Activated T-cell treated with anti-CD3 and anti-CD28 coated beads for 1 hour (primary cell): Measurements from ENCODE around the gene PTPN21.

Experiments
- DNase-seq: peaks from one replicate; pipeline ENCODE4 v3.0.0-alpha.2; 2020; ENCODE audit warnings: low read depth

Gene PTPN21

DNA sequence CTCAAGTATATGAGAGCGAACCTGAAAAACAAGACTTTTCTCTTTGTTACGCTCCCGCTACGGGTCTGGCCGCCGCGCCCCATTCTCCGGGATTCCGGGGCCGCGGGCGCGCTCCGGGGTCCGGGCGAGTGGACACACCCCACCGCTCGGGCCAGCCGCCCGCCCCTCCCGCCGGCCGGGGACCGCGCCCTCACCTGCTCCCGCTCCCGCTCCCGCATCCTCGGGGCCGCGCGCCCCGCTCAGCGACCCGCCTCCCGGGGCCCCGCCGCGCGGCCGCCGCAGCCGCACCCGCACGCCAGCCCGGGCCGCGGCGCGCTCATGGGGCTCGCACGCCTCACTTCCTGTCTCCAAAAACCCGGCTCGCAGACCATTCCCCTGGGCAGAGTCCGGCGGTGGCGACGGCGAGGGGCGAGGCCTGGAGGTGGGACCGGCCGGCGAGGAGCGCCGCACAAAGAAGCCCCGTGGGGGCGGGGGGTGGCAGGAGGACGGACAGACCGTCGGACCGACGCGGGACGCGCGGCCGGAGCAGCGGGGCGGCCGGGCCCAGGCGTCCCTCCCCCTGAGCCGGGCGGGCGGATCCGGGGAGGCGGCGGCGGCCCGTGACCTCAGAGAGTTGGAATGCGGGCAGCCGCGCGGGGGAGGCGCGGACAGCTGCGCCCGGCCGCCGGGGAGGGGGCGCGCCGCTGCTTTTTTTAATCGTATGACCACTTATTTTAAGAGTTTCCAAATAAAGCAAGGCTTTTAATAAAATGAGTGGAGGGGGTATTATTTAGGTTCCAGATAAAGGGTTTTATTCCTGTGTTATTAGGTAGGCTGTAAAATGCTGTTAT, at the start of gene PTPN21:
Gene PTPN21, minus strand, starts transcription at position 551 of the 830 bp plus-strand sequence. CDS start 4,590 bp downstream, outside the sequence.
- no peak for DNase-seq

DNA sequence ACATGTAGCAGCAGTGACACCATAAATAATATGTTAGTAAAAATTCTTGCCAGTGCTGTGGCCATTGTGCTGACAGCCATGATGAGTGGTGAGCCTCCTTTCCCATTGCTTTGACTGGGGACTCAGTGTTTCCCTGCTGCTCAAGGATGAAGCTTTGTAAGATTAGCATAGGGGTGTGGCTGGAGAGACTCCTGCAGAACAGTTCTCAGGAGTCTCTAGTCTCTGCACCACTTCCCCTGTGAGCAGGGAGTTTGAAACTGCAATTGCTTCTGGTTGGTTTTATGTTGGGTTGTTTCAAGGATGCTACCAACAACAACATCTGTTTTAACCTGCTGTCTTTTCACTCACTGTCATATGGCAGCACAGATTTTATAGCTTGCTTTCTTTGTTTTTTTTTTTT, 49.4 kb upstream of the PTPN21 start:
- no peak for DNase-seq

DNA sequence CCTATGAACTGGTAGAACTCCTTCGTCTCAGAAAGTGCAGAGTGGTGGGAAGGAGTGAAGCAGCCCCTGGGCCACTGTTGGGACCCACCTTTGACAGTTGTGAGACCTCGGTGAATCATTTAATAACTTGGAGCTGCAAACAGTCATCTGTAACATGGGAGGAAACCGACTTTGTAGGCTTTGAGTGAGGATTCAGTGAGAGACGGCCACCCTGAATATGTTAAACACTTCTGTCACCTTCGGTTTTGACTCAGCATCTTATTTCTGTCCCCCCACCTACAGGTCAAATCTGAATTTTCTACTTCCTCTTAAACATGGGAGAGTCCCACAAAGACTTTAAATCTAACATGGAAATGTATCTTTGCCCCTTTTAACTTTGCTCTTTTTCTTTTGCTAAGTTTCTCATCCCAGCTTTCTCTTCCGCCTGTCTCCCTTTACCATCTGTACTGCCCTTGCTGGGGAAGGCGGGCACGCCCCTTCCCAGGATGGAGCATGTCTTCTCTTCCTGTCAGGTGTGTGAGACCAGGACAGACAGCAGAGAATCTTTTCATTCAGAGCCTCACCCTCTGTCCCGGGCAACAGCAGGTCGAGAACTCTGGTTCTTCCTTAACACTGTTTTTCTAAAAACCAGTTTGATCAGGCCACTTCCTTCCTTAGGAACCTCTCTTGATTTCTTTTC, 45.1 kb upstream of the PTPN21 start:
- DNase-seq: no peak

DNA sequence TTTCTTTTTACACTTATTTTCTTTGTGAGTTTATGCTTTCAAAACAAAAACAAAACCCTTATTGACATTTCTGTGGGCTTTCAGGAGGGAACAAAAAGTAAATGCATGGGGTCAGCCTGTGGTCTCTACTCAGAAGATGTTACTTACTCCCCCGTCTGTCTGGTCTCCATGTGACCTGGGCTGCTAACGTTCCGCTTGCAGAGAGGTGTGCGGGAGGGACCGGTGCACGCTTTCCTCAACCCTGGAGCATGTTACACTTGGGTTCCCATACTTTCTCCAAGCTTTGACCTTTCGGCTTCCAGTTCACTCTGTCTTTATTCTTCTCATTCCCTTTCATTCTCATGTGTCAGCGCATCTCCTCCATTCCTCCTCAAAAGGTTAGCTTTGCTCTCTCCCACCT, 44.5 kb upstream of the PTPN21 start:
- DNase-seq: no peak

DNA sequence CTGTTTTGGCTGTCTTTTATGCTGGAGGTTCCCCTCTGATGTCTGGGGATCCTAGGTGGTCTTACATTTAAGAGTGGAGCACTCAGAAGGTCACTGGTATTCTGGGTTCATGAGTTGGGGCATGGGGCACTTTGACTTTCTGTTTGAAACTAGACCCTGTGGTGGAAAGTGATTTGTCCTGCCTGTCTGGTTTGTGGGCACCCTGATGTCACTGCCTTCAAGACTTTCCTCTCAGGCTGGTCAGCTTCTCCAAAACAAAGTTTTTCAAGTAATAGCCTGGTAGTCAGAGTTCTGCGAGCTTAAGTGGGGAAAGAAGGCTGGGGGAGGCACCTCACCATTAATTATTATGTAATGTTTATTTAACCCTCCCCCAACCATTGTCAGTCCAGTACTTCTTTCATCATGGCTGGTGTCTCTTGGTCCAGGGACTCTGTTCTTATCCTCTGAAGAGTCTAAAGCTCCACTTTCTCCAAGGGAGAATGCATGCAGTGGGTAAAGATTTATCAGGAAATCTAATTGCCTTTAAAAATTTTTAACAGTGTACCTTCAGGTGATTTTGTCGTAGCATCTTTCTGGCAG, 43.4 kb upstream of the PTPN21 start:
- no peak for DNase-seq

DNA sequence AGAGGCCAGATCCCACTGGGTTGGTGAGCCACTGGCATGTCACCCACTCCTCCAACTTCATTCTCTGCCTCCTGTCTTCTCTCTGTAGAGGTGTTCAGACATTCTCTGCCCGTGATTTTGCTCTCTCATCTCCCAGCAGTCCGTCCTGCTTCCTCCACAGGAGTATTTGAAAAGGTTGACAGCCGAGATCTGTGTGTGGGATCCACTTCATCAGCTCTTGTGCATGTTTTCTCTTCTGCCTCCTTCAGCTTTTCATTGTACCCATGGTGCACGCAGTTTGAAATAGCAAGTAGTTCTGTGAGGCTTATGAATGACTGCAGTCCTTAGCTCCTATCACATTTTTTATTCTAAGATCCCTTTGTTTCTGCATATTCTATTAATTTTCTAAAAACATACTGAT, 42.8 kb upstream of the PTPN21 start:
- no peak for DNase-seq

DNA sequence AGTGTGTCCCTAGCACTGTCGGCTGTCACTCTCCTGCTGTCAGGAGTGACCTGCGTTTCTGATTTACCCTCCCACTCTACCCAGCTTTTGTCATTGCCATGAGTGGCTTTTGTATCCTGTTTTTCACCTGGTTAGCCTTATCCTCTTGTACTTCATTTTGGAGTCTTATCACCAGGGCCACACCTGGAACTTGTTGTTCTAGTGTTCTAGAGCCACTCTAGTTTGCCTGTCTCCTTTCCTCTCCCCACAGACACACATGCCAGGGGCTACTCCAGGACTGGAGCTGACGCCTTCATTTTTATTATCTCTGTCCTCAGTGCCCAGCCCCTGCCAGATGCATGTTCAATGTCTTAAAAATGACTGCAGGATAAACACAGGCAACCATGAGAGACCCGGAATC, 42.2 kb upstream of the PTPN21 start:
- DNase-seq: no peak

DNA sequence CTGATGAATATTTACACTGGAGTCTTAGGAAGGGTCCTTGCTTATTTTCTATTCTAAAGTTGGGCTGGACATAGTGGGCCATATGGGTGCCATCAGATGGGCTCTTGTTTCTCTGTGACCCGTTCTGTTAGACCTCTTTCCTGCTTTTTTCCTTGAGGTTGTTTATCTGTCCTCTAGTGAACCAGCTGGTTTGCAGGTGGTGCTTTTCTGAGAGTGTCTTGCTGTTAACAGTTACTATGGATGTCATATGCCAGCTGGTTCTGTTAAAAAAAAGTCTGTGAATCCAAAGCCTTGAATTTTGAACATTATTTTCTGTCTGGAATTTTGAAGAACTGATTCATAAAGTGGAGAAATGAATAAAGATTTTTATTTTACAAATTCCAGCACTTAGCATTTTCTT, 37.2 kb upstream of the PTPN21 start:
- no peak for DNase-seq

DNA sequence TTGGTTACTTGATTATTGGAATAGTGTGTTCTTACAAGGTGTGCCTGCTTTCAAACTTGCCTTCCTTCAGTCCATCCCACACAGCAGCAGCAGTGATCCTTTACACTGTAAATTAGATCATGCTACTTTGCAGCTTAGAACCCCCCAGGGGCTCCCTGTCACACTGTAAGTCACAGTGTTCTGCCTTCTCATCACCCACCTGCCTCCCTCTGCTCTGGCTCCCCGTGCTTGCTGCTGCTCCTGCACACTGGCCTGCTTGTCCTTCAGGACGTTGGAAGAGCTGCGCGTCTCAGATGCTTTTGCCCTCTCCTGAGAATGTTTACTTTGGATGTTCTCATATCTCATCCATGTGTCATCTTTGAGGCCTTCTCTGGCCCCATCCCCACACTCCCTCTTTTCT, 35.4 kb upstream of the PTPN21 start:
- no peak for DNase-seq

DNA sequence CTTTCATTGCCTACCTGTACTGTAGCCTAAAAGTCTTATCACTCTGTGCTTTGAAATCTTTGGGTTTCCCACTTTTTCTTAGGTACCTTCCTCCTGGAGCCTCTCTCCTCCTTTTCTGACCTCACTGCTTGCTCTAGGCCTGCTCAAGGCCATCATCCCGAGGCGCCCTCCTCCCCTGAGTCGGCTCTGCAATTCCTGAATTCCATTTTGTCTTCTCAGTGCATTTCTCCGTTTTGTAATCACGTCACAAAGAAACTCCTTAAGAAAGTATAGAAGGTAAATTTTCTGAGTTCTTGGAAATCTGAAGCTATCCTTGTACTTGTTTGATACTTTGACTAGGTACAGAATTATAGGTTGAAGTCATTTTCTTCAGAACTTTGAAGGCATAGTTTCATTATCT, 33.3 kb upstream of the PTPN21 start:
- no peak for DNase-seq

DNA sequence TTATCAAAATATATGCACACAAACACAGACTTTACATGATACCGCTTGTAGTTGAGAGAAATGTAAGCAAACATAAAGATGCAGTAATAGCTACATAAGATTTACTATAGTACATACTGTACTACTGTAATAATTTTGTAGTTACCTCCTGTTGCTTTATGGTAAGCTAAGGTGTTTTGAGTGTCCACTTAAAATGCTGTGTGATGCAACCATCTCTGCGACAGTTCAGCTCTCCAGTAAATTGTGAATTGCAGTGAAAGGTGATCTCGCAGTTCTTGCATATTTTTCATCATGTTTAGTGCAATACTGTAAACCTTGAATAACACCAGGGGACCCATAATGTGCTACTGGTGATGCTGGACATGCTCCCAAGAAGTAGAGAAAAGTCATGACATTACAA, 29.6 kb upstream of the PTPN21 start:
- DNase-seq: no peak

DNA sequence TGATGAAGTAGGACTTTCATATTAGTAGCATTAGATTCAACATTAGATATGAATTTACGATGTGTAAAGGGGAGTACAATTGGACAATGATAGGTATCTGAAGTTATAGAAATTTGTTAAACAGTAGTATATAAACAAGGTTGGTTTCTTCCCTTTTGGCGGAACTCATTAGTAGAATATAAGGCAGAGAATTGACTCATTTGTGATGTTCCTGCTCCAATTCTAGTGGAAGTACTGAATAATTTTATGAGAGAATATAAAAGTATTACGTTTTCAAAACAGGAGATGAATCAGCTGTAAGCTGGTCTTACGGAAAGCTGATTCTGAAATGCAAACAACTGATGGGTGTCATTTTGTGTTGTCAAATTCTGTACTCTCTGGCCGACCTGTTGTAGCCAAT, 21.4 kb upstream of the PTPN21 start:
- no peak for DNase-seq

DNA sequence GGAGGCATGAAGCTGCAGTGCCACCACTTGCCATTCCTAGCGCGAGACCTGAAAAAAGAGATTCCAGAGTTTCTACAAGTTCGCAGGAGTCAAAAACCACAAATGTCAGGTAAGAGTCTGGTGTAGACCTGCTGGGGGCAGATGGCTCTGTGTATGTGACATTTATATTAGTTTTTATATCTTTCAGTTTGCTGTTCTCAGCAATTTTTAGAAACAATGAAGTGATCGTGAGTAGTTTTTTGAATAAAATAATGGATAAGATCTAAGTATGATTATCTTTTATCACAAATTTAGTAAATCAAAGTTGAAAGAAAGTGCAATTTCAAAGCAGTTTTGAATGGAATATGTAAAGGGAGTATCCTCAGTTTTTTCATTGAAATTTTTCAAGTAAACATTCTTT, 17.3 kb upstream of the PTPN21 start:
- DNase-seq: no peak

DNA sequence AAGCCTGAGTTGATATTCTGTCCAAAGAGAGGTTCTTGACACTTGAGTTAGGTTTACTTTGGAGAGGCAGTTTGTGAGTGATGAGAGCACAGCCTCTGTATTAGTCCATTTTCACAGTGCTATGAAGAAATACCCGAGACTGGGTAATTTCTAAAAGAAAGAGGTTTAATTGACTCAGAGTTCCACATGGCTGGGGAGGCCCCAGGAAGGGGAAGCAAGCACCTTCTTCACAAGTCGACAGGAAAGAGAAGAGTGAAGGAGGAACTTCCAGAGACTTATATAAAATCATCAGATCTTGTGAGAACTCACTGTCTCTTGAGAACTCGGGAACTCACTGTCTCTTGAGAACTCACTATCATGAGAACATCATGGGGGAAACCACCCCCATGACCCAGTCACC, 13.4 kb upstream of the PTPN21 start:
- DNase-seq: no peak

DNA sequence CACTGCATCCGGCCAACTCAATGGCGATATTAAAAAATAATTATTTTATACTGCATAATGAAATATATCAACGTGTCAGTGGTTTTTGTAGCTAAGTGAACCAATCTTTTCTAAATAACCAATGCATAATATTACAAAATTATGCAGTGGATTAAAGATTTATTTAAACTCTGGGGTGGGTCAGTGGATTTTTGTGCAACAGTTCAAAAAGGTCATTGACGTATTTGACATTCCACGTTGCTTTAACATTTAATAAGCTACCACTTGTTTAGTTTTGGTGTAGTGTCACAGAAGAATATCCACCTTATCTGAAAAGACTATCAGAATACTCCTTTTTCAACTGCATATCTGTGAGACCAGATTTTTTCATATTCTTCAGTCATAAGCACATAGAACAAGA, 10.6 kb upstream of the PTPN21 start:
- DNase-seq: no peak

DNA sequence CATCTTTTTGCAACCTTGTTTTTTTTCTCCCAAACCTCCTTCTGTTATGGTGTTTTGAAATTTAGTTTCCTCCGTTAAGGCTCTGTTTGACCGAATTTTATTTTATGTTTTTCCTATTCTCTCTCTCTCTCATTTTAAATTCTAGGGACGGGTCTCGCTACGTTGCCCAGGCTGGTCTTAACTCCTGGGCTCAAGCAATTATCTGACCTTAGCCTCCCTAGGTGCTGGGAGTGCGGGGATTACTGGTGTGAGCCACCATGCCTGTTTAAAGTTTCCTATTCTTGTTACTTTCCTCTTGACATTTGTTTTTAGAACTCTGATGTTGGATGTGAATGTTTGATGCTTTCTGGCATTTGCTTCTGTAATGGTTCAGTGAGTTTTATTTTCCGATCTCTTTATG, 9.0 kb upstream of the PTPN21 start:
- no peak for DNase-seq

DNA sequence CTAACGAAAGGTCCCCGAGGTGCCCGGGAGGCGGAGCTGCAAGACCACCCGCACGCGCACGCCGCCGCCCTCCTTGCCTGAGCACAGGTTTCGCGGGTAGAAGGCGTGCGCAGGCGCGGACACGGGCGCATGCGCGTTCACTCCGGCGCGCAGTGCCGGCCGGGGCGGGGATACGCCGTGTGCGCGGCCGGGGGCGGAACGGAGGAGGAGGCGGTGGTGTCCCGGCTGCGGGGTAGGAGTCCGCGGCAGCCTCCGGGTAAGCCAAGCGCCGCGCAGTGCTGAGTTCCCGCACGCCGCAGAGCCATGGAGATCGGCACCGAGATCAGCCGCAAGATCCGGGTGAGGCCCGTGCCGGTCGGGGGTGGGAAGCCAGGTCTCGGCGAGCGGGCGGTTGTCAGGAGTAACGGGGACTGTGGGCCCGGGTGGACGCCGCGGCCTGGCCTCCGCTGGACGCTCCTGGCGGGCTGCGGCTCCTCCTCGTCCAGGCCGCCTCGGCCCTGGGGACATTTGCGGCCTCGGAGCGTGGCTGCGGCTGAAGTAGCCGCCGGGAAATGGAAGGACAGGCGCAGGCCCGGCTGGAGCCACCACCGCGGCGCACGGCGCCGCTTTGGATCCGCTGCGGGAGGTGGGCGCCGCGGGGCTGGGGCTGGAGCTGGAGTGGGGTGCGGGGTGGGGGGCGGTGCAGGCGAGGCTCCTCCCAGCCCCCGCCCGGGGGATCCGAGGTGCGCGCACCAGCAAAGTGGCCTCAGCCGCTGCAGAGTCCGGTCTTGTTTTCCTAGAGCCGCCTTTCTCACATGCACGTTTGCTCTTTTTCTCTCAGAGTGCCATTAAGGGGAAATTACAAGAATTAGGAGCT, 8.3 kb upstream of the PTPN21 start, which contains the start of gene ZC3H14:
Gene ZC3H14, plus strand, starts transcription at position 207 of the 856 bp plus-strand sequence. Its CDS starts 97 bp downstream, at position 304.
- DNase-seq: peak; percentile 84

DNA sequence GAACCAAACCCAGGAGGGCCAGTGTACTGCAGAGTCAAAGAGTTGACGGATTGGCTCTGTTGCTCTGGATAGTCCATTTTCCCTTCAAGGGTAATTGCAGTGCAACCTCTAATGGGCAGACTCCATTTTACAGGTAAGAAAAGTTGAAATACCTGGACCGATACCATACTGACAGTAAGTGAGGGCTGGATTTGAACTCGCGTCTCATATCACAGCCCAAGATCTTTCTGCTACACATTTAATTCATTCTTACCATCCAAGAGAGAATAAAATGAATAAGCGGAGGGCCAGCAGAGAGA, 7.7 kb upstream of the PTPN21 start:
- no peak for DNase-seq

DNA sequence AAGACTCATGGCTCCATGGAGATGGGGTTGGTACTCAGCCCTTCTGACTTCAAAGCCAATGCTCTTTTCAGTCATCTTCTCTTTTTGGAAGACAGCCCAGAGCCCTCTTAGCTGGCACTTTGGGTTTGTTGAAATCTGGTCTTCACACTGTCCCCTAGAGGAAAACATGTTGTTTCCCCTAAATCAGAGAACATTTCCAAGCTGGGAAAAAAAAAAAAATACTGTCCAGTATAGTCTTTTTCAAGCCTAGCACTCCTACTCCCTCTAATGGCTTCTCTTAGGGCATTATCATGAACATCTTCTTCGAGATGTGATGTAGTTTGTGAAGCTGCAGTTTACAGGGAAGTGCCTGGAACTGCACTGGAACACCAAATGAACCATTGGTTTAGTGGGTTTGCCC, 5.0 kb upstream of the PTPN21 start:
- no peak for DNase-seq

DNA sequence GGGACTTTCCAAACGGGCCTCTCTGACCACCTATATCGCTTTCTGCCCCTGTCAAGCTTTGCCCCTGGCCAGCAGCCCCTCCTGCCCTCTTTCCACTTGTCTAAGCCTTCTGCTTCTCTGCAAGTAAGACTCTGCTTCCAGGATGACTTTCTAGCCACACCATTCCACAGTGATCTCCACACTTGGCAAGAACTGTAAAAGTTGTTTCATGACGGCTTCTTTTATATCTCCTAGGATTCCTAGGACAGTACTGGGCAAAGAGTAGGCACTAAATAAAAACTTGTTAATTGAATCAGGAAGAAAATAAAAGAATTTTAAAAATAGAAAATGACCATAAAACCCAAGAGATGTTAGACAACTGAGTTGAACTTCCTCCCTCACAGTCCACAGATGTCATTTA, 1.8 kb upstream of the PTPN21 start:
- no peak for DNase-seq

DNA sequence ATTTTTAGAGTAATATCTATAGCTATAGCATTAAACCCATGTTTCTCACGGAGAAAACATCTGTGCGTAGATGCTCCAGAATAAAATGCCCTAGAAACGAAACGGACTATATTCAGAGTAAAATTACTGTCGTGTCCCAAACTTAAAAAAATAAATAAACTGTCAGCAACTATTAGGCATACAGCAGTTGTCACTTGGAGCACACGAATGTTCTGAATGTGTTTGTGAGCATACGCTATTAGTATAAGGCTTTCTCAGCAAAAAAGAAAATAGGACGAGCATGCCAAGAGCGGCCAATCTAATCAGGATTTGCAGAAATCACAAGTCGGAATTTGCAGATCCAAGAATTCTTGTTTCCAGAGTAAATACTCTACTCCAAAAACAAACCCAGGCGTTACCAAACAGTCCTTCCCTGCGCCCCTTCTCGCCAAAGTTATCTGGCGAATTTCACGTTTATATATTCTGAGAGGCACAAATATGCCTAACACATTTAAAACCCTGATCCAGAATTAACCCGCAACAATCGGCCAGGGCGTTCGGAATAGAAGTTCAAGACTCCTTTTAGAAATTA, 836 bp downstream of the PTPN21 start:
- no peak for DNase-seq

DNA sequence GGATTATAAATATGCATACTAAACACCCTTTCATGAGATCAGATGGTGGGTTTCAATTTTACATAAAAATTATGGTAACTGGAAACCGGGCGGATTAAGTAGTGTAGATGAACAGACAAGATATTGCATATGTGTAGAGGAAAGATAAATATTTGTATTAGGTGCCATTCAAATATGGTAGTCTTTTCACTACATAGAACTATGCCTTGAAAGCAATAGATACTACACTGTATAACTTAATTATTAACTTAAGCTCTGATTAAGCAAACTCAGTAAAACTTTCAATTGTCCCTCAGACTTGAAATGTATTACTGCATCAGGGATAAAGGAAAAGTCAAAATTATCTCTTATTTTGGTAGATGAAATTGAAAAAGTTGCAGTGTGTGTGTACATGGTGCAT, 1.9 kb downstream of the PTPN21 start:
- no peak for DNase-seq
